Urinary bladder (tissue), 4 donors: ENCODE results near the gene CIAO1. TPM values are rescaled to one million over a fixed set of nuclear protein-coding genes. Genes with fewer than 3 reads are reported as not detected.
"Not testable (repeated sequence)": the region's sequence is repeated elsewhere in the genome, so short reads cannot be mapped to it uniquely, and the experiment has no call there.

ENCODE experiments used
- DNase-seq: peaks from one replicate; pipeline ENCODE4 v3.0.0-alpha.2; 2015; ENCODE audit errors: extremely low spot score
- H3K27ac ChIP-seq: one replicate; pipeline ENCODE4 v1.5.1; 2013; ENCODE audit warnings: low read depth, mild to moderate bottlenecking, moderate library complexity
- H3K36me3 ChIP-seq: one replicate; pipeline ENCODE4 v1.6.1; 2013; ENCODE audit warnings: mild to moderate bottlenecking, moderate library complexity; ENCODE audit not compliant: insufficient read depth
- H3K4me1 ChIP-seq: one replicate; pipeline ENCODE4 v1.6.1; 2013; ENCODE audit warnings: mild to moderate bottlenecking, moderate library complexity; ENCODE audit not compliant: insufficient read depth
- H3K4me3 ChIP-seq: one replicate; pipeline ENCODE4 v1.5.1; 2013; ENCODE audit warnings: low read depth, low read length
- WGBS: extraction: QIAGEN DNeasy Blood & Tissue Kit; methylation state at CpG from one replicate; pipeline ENCODE4 v1.1.7; 2013; 5-methylcytosine and 5-hydroxymethylcytosine counted together
- polyA plus RNA-seq: library from polyadenylated mRNA; stranded (reverse); fragments of 200-250 nt; gene quantifications from one replicate; pipeline ENCODE4 v1.2.3, GENCODE V29; 2013
- total RNA-seq: library from RNA; depleted of rRNA; stranded (reverse); fragments of >200 nt; gene quantifications from one replicate; pipeline ENCODE4 v1.2.3, GENCODE V29; 2014
- donor health status: healthy with polysubstance abuse.
- donor health status: healthy.

The CIAO1 gene
- total RNA-seq (52.4 TPM), polyA plus RNA-seq (60.3 TPM)

- Histone ChIP-seq H3K4me3 (peak within 1 kb of the TSS; percentile 77), H3K36me3 (peaks cover 2% of the 10 kb centered on the region), H3K27ac (peak within 1 kb of the TSS; percentile 84), H3K4me1 (no peaks in the 10 kb centered on the region)
- peak; percentile 89 for DNase-seq
- under 1% methylated on average over 81 of the region's 81 CpGs for WGBS
These were observed at the start of gene CIAO1, which contains the start of gene TMEM127 for GRCh38 chr2:96265840-96266679. CIAO1 (plus strand) TSS chr2:96266225; CDS start chr2:96266351, 126 bp downstream. TMEM127 (minus strand) TSS chr2:96265997; CDS start chr2:96265381, 616 bp downstream.

- 96% methylated on average over 13 of the region's 13 CpGs for WGBS
- Histone ChIP-seq H3K4me1 (no peaks in the 10 kb centered on the region), H3K4me3 (no peak overlapping the region), H3K36me3 (no peaks in the 10 kb centered on the region), H3K27ac (no peak overlapping the region)
- no peak for DNase-seq
These were observed 47.4 kb upstream of the CIAO1 start for GRCh38 chr2:96218508-96219131.

GRCh38 chr2:96219959-96220358 is 46.1 kb upstream of the CIAO1 start:
- H3K27ac ChIP-seq, DNase-seq, H3K36me3 ChIP-seq, H3K4me1 ChIP-seq, H3K4me3 ChIP-seq: not testable (repeated sequence)
- 93% methylated on average over 4 of the region's 4 CpGs for WGBS

GRCh38 chr2:96221106-96221505 is 44.9 kb upstream of the CIAO1 start:
- not testable (repeated sequence) for H3K36me3 ChIP-seq
- WGBS, result 84% methylated on average over 1 of the region's 1 CpG

GRCh38 chr2:96225016-96225533 is 41.0 kb upstream of the CIAO1 start:
- Histone ChIP-seq H3K36me3 (no peaks in the 10 kb centered on the region), H3K4me3 (no peak overlapping the region), H3K4me1 (no peaks in the 10 kb centered on the region), H3K27ac (no peak overlapping the region)
- DNase-seq, result no peak
- 71% methylated on average over 3 of the region's 3 CpGs for WGBS

More at GRCh38 chr2:96221106-96221505, 44.9 kb upstream of the CIAO1 start:
- H3K4me1 ChIP-seq, DNase-seq, H3K27ac ChIP-seq, H3K4me3 ChIP-seq: not testable (repeated sequence)

GRCh38 chr2:96231316-96231715 is 34.7 kb upstream of the CIAO1 start:
- H3K4me1 ChIP-seq, result no peaks in the 10 kb centered on the region
- no peak for DNase-seq
- H3K36me3 ChIP-seq, result no peaks in the 10 kb centered on the region
- H3K4me3 ChIP-seq, result no peak overlapping the region
- no peak overlapping the region for H3K27ac ChIP-seq
- WGBS, result 96% methylated on average over 4 of the region's 4 CpGs

GRCh38 chr2:96233436-96233835 is 32.6 kb upstream of the CIAO1 start:
- WGBS, result 95% methylated on average over 6 of the region's 6 CpGs
- H3K27ac ChIP-seq, result no peak overlapping the region
- H3K4me3 ChIP-seq, result no peak overlapping the region
- DNase-seq, result no peak
- H3K36me3 ChIP-seq, result no peaks in the 10 kb centered on the region
- H3K4me1 ChIP-seq, result no peaks in the 10 kb centered on the region

GRCh38 chr2:96233880-96234316 is 32.1 kb upstream of the CIAO1 start:
- Histone ChIP-seq H3K4me1 (no peaks in the 10 kb centered on the region), H3K36me3 (no peaks in the 10 kb centered on the region), H3K4me3 (no peak overlapping the region), H3K27ac (no peak overlapping the region)
- no peak for DNase-seq
- 87% methylated on average over 4 of the region's 4 CpGs for WGBS

GRCh38 chr2:96236882-96237281 is 29.1 kb upstream of the CIAO1 start:
- 100% methylated on average over 1 of the region's 1 CpG for WGBS
- Histone ChIP-seq H3K4me1 (no peaks in the 10 kb centered on the region), H3K4me3 (no peak overlapping the region), H3K36me3 (no peaks in the 10 kb centered on the region), H3K27ac (no peak overlapping the region)
- no peak for DNase-seq

- H3K36me3 ChIP-seq, result no peaks in the 10 kb centered on the region
- 98% methylated on average over 3 of the region's 3 CpGs for WGBS
- no peak overlapping the region for H3K4me3 ChIP-seq
- H3K27ac ChIP-seq, result no peak overlapping the region
- DNase-seq, result no peak
- H3K4me1 ChIP-seq, result no peaks in the 10 kb centered on the region
These were observed 27.8 kb upstream of the CIAO1 start for GRCh38 chr2:96238266-96238665.

GRCh38 chr2:96239091-96239490 is 26.9 kb upstream of the CIAO1 start:
- Histone ChIP-seq H3K4me3 (no peak overlapping the region), H3K27ac (no peak overlapping the region), H3K4me1 (no peaks in the 10 kb centered on the region), H3K36me3 (no peaks in the 10 kb centered on the region)
- WGBS, result 75% methylated on average over 3 of the region's 3 CpGs
- DNase-seq, result no peak

- H3K36me3 ChIP-seq, result no peaks in the 10 kb centered on the region
- no peak overlapping the region for H3K27ac ChIP-seq
- H3K4me1 ChIP-seq, result no peaks in the 10 kb centered on the region
- DNase-seq, result no peak
- 92% methylated on average over 9 of the region's 9 CpGs for WGBS
- H3K4me3 ChIP-seq, result no peak overlapping the region
These were observed 26.2 kb upstream of the CIAO1 start for GRCh38 chr2:96239745-96240264.

GRCh38 chr2:96240341-96241038 is 25.5 kb upstream of the CIAO1 start:
- H3K4me1 ChIP-seq, result no peaks in the 10 kb centered on the region
- no peak overlapping the region for H3K4me3 ChIP-seq
- 89% methylated on average over 9 of the region's 9 CpGs for WGBS

More at GRCh38 chr2:96240341-96241038, 25.5 kb upstream of the CIAO1 start:
- no peak for DNase-seq
- no peaks in the 10 kb centered on the region for H3K36me3 ChIP-seq
- H3K27ac ChIP-seq, result no peak overlapping the region
